Islet of Langerhans (tissue), 1 donor: Measurements from ENCODE around the gene TCERG1L.
"Not testable (repeated sequence)": the region's sequence is repeated elsewhere in the genome, so short reads cannot be mapped to it uniquely, and the experiment has no call there.

Experiments
- FAIRE-seq: peaks from one replicate; lab custom pipeline; 2011; peaks lifted over from hg19 to GRCh38; lab: Jason Lieb, UNC

The TCERG1L gene, protein sequence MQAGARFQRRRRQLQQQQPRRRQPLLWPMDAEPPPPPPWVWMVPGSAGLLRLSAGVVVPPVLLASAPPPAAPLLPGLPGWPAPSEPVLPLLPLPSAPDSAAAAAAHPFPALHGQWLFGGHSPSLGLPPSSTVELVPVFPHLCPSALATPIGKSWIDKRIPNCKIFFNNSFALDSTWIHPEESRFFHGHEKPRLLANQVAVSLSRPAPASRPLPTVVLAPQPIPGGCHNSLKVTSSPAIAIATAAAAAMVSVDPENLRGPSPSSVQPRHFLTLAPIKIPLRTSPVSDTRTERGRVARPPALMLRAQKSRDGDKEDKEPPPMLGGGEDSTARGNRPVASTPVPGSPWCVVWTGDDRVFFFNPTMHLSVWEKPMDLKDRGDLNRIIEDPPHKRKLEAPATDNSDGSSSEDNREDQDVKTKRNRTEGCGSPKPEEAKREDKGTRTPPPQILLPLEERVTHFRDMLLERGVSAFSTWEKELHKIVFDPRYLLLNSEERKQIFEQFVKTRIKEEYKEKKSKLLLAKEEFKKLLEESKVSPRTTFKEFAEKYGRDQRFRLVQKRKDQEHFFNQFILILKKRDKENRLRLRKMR

DNA sequence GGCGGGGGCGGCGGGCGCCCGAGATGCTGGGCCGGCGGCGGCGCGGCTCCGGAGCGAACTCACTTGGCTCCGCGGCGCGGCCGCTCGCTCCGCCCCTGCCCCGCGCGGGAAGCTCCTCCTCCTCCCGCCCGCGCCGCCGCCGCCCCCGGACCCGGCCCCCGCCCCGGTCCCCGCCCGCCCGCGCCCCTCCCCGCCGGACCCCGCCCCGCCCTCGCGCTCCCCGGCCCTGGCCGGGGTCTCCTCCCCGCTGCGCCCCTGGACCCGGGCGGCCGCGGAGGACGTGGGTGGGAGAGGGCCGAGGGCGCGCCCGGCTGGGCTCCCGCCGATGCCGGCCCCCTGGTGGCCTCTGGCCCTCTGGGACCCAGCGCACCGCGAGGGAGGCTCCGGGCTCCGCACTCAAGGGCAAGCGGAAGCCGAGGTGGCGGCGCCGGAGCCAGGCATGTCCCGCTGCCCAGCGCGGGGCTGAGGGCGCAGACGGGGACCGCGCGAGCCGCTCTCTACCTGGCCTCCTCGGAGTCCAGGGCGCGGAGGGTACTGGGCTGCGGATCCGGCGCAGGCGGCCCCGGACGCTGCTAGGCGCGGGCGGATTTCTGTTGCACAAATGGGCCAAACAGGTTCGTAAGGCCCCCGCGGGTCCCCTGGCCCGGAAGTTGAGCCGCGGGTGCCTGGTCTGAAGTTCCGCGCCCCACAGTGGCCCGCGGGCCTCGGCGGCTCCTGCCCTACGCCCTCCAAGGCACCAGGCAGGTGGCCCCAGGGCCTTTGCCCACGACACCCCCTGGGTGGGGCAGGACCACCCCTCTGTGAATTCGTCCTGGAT, at the start of gene TCERG1L:
TCERG1L (minus strand) TSS at position 61 of the 817 bp plus-strand sequence. CDS start 86 bp downstream, outside the sequence.
- FAIRE-seq = no peak

DNA sequence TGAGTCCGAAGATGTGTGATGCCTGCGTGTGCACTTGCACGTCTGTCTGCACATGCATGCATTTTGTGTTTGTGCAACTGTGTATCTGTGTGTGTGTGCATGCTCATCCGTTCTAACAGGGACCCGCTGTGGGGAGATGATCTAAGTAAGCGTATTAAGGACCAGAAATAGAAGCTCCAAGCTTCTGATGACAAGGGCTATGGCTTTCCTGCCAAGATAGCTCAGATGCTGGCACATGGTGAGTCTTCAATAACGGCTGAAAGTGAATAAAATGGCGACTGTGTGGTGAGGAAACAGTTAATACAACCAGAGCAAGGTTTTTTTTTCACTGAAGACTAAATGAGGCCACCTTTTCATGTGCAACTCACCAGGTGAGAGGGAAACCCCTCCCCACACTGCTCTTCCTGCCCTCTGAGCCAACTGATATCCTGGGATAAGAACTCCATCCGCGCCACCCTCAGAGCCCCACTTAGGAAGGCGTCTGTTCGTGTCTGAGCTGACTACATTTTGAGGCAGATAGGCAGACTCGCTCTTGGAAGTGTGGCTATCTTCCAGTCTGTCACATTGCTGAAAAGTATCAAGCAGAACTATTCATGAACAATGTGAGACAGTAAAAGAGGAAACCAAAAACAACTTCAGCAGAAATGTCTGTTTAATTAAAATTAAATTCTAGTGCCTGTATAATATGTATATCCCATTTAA, 47.4 kb upstream of the TCERG1L start:
- FAIRE-seq = no peak

DNA sequence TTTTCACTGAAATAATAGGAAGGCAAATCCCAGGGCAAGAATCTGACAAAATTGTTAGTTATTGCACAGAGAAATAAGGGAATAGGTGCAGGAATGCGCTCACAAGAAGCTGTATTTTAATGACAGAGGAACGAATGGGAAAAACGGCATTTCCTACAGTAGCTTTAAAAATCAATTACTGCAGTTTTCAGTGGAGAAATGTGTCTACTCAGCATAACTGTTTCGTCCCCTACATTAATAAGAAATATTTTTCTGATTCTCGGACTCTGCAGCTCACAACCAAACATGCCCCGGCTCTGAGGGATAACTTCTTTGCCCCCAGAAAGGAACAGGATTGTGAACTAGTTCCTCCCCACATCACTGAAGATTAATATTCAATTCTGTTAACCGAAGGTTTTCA, 44.9 kb upstream of the TCERG1L start:
- FAIRE-seq = no peak

DNA sequence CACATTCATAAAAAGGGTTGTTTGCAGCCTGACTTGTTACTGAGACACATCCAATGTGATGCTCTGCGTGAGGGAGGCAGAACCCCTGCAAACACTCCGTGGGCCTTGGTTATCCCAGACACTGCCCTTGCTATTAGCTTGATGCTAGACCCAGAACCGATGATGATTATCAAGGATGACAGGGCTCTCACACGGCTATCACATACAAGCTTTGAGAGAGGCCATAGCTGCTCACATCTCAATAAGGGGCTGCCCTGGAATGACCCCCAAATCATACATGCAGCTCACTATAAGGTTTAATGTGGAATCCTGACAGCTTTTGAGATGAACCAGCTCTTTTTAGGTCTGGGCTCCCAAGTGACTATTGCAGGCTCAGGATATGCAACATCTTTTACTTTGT, 44.4 kb upstream of the TCERG1L start:
- FAIRE-seq = no peak

DNA sequence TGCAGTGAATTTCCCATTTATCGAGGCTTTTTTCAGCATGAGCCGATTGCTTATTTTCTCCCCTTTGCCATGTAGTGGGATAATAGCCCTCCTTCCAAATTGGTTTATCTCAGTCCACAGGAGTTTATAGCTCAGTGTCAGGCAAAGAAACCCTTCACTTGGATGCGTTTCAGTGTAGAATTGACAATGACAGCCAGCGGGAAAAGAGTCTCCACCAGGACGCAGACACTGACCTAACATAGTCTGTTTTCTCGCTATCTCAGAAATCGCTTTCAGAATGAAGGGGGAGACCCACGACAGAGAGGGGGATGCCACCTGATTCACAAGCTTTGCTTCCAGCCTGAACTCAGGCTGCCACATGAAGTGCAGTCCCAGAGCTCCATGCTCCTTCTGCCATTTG, 43.5 kb upstream of the TCERG1L start:
- no peak for FAIRE-seq

DNA sequence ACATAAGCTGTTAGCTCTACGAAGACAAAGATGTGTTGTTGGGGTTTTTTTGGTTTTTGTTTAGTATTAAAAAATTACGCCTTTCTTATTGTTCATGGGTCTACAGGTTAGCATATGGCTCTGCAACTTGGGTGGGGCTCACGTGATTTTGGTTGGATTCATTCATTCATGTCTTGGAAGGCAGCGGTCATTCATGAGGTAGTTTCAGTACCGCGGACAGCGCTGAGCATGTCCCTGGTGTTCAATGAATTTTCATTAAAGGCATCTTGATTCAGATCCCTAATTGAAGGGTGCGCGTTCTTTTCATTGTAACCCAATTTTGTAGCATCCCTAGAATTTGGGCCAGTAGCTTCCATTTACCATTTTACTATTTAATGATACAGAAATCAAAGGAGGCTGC, 42.9 kb upstream of the TCERG1L start:
- no peak for FAIRE-seq

DNA sequence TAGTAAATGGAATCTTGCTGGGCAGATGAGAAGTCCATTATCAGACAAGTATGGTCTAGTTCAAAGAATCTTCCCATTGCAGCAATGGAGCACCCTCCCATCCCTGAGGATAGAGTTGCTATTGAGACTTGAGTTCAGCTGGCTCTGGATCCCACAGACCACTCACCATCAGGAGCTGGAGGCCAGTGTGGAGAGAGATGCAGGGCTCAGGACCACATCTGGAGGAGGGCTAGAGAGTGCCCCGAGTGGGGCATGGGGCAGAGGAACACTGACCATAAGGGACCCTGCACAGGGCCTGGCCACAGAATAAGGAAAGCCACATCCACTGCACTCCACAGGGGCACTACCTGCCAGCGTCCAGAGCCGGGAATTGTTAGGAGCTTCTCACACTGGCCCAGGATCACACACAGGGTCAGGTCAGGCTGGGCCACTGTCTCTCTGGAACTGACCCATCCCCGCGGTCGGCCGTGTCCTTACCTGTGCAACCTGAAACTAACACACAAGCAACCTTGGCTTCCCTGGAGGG, 41.3 kb upstream of the TCERG1L start:
- no peak for FAIRE-seq

DNA sequence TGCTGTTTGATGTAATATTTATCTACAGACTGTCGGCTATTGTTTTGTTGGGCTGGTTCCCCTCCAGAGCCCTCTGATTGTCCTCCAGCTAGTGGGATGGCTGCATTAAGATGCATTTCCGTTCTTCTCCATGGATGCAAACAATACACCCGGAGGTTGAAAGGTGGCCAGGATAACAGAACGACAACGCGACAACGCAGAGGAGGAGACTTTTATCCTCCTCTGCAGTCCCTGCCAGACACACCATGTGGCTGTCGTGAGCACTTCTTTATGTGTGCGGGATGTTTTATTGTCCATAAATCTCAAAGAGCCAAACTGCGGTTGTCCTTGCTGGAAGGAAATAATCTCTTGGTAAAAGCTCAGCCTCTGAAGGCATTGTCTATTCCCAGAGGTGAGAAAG, 39.1 kb upstream of the TCERG1L start:
- FAIRE-seq = no peak

DNA sequence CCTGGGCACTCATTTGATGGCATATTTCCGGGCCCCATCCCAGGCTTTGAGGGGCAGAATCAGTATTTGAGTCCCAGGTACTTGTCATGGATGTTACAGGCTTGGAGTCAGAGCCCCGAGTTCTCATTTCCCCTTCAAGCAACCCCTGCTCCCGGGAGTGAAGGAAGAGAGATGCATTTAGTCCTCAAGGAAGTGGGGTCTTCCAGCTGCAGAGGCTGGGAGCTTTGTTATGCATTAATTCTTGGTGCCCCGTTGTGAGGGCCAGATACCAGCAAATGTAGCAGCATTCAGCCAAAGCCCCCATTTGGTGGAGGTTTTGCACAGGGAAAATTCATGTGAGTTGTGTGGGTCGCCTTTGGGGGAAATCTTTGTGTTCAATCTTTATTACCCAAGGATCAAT, 38.7 kb upstream of the TCERG1L start:
- FAIRE-seq = no peak

DNA sequence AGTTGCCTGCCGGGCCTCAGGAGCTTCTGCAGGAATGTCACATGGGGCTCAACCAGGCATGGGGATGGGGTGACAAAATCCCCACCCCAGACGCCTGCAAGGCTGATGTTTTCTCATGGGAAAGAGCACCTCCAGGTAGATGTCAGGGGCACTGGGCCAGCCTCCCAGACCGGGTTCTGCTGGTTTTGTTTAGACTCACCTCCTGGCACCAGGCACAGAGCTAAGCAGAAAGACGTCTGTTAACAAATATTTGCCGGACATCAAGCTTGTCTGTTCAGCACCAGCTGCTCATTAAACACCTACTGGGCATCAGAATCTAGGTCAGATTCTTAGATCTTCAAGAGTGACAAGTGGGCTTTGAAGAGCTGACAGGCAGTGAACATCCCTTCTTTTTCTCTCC, 34.9 kb upstream of the TCERG1L start:
- FAIRE-seq = no peak

DNA sequence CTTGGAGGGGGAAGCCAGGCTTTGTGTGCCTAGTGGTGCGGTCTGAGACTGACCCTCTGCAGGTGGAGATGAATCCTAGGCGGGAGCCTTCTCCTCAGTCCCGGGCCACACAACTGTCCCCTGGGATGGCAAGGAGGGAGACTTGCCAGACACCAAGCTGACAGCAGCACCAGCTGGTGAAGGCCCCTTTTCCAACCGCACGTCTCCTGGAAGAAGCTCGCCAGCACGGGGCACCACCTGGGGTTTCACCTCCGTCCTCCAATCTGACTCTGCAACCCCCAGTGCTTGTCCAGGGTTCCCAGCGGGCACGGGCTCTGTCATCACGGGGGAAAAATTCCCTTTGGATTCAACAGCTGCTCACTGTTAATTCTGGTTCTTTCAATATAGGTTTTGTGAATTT, 34.2 kb upstream of the TCERG1L start:
- FAIRE-seq = no peak

DNA sequence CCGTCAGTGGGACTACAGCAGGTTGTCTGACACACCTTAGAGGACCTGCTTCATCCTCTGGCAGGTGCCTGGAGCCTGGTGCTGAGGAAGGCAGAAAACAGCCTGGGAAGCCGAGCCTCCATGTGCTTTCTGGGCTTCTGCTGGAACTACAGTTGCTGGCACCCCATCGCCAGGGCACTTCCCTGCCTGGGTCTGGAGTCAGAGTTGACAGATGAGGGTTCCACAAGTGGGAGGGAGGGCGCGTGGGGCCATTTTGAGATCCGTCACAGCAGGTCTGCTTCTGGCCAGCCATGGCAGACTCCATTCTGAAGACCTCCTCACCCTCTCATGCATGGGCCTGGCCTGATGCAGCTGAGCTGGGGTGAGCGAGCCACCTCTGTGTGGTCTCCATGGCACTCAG, 33.2 kb upstream of the TCERG1L start:
- no peak for FAIRE-seq

DNA sequence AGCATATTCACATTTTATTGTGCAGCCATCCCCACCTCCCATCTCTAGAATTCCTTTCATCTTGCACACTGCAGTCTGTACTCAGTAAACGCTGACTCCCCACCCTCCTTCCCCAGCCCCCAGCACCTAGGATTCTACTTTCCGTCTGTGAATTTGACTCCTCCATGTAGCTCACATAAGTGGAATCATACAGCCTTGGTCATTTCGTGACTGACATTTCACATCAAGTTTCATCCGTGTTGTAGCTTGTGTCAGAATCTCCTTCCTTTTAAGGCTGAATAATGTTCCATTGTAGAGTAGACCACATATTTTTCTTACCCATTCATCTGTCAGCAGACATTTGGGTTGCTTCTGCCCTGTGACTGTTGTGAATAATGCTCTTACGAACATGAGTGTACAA, 26.2 kb upstream of the TCERG1L start:
- no peak for FAIRE-seq

DNA sequence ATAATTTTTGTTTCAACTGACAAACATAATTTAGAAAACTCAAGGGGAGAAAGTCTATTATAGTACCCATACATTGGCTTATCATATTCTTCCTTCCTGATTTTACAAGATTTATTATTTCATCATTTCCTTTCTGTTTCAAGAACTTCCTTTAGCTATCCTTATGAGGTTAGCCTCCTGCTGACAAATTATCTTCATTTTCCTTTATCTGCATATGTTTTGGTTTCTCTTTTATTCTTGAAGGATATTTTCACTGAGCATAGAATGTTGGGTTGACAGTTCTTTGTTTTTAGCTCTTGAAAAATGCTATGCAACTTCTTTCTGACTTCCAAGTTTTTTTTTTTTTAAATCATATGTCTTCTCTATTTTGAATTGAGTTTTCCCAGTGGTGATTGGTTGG, 21.3 kb upstream of the TCERG1L start:
- FAIRE-seq = no peak

DNA sequence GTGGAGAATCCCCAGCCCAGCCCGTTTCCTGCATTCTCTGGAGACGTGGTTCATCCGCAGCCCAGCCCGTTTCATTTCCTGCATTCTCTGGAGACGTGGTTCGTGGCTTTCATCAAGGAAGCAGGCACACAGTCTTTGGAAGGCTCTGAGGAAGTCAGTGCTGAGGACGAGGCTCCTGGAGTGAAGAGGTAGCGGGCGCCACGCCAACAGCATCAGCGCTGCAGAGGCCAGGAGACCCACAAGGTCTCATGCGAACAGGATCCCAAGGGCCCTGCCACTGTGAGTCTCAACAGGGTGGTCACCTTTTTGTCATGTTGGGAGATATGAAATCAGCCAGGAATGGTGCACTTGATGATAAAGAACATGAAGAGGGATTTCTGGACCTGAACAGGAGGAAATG, 12.4 kb upstream of the TCERG1L start:
- FAIRE-seq = no peak

DNA sequence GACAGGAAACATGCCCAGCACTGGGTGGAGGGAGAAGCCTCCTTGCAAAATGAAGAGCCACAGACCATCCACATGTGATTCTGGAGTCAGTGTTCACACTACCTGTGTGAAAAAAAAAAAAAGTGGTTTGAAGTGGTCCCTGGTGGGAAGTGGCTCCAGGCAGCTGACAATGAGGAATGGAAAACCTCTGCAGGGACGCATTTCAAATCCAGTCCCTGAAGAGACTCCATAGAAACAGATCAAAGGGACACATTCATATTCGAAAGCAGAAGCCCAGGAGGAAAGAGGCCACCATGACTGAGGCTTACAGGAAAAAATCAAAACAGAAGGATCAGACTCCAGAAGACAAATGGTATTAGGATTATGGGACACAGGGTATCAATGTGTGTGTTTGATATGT, 11.5 kb upstream of the TCERG1L start:
- no peak for FAIRE-seq

DNA sequence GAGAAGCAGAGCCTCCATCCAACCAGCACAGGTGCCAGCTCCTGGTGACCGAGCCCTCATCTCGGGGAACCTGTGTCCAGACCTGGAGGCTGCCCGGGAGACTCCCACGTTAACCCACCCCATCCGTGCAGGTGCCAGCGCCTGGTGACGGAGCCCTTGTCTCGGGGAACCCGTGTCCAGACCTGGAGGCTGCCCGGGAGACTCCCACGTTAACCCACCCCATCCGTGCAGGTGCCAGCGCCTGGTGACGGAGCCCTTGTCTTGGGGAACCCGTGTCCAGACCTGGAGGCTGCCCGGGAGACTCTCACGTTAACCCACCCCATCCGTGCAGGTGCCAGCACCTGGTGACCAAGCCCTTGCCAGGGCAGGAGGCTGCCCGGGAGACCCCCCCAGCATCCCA, 11.1 kb upstream of the TCERG1L start:
- not testable (repeated sequence) for FAIRE-seq

DNA sequence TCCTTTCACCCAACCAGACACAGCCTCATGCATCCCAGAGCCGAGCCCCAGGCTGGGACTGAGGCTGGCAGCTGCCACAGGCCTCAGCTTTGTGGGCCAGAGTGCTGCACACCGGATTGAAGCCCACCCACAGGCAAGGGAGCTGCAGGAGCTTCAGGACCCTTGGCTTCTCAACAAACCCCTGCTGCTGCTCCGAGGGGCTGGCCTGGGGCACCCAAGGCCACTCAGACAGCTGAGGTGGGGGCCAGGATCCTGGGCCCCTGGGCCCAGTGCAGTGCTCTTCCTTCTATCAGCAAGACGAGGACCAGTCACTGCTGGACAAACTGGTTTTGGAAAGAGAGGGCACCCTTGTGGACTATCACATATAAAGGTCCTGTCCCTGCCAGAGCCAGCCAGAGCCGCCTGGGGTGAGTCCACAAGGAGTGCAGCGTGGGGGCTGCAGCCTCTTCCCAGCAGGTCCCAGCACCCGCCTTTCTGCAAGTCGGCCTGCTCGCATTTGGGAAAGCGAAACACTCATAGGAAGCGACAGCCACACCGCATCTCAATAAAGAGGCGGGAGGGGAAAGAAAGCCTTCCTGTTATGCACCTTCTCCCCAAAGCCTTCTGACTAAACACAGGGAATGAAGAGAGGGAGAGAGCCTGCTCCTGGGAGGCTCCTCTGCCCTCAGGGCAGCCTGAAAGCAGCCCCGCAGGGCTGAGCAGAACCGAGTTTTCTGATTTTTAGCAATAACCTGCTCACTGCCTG, 9.5 kb upstream of the TCERG1L start:
- no peak for FAIRE-seq

DNA sequence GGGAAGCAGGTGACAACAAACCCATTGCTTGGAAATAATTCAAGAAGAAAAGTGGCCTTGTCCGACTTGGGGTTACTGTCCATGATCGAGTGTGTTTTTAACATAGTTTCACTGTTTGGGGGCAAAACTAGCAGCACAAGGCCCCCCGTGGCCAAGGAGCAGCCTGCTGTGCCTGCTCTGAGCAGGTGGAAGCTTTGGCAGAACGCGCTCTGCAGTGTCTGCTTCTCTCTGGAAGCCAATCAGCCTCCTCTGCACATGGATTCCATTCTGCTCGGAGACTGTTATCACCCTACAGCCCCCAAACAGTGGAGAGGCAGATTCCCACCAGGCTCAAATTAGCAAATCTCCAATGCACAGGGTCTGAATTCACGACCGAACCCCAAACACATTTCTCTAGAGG, 7.3 kb upstream of the TCERG1L start:
- FAIRE-seq = no peak

DNA sequence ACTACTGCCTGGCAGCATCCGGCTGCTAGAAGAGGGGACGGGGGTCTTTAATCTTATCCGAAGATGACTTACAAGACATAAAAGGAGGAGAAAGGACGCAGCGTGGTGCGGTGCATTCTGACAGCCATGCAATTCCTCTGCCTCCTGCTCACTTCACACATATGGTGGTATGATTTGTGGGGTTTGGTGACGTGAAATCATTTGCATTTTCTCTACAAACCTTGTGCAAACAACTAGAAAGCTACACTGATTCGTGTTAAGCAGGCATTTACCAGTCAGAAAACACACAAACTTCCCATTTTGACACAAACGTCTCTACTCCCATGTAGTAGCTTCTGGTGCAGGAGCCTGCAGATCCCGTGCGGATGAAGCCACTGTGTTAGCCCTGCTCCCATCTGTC, 6.8 kb upstream of the TCERG1L start:
- FAIRE-seq = no peak

DNA sequence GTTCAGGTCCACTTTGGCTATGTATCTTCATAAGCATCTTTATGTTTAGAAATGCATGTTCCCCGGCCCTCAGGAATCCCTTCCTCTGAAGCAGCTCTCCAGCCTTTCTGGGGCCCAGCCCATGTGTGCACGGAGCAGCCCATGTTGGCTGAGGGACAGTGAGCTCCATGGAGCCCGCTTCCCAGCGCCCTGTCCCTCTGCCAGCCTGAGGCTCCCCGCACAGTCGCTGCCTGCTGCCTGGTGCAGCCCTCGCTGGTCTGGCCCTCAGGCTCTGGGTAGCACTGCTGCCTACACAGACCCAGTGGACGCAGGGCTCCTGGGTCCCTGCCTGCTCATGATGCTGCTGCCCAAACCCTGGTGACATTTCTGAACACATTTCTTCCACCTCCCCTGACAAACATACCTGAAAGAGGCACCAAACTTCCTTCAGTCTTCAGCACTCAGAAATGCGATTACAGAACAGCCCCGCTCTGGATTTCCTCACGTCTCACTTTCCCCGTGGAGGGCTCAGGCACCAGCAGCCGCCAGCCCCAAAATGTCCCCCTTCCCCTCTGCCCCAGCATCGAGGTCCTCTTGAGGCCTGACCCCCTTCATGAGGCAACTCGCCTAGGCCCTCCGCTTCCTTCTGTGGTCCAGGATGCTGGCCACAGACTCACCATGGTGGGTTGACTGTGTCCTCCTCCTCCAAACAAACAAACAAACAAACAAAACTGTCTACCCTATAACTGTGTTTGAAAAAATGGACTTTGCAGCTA, 5.0 kb upstream of the TCERG1L start:
- FAIRE-seq = no peak
